Kidney (tissue), 14 donors: Measurements from ENCODE around the gene TSKU. TPM values are rescaled to one million over a fixed set of nuclear protein-coding genes. Genes with fewer than 3 reads are reported as not detected.

Experiments used
- DNase-seq, 5 donors: peaks; one replicate each; pipeline ENCODE4 v3.0.0-alpha.2; 2013 to 2020
- FAIRE-seq: peaks from 2 replicates; lab custom pipeline; 2012; peaks lifted over from hg19 to GRCh38; lab: Jason Lieb, UNC
- H3K27ac ChIP-seq, 2 donors: one replicate each; pipeline ENCODE4 v1.7.0; 2013; ENCODE audit warnings: low read depth in 2 of 2, low read length in 2 of 2, inconsistent platforms in 1 of 2
- H3K27me3 ChIP-seq: one replicate; pipeline ENCODE4 v1.7.1; 2013; ENCODE audit warnings: low read length, inconsistent platforms; ENCODE audit not compliant: control insufficient read depth, insufficient read depth
- H3K36me3 ChIP-seq, 3 donors: one replicate each; pipeline versions ENCODE4 v1.7.0 to v1.7.1; 2013; ENCODE audit warnings: low read length in 3 of 3, control low read depth in 1 of 3, inconsistent platforms in 1 of 3; ENCODE audit not compliant: insufficient read depth in 3 of 3, control insufficient read depth in 2 of 3
- H3K4me1 ChIP-seq, 3 donors: one replicate each; pipeline versions ENCODE4 v1.7.0 to v1.7.1; 2013; ENCODE audit warnings: low read length in 3 of 3, inconsistent platforms in 1 of 3, low read depth in 1 of 3; ENCODE audit not compliant: control insufficient read depth in 2 of 3, insufficient read depth in 2 of 3
- H3K4me3 ChIP-seq, 3 donors: one replicate each; pipeline versions ENCODE4 v1.7.0 to v1.8.1; 2013; ENCODE audit warnings: low read length in 3 of 3, control low read depth in 1 of 3, inconsistent platforms in 1 of 3
- H3K9ac ChIP-seq, 3 donors: one replicate each; pipeline versions ENCODE4 v1.7.0 to v1.7.1; 2013; ENCODE audit warnings: low read length in 3 of 3, control low read depth in 1 of 3, inconsistent platforms in 1 of 3
- H3K9me3 ChIP-seq, 3 donors: one replicate each; pipeline versions ENCODE4 v1.7.0 to v1.7.1; 2013; ENCODE audit warnings: low read length in 3 of 3, control low read depth in 1 of 3, inconsistent platforms in 1 of 3; ENCODE audit not compliant: control insufficient read depth in 2 of 3, insufficient read depth in 1 of 3
- CTCF ChIP-seq: IDR thresholded peaks from 3 replicates; pipeline ENCODE4 v1.5.1; 2012; ENCODE audit warnings: mild to moderate bottlenecking, moderate library complexity, borderline replicate concordance; ENCODE audit not compliant: insufficient read depth; ENCODE audit errors: extremely low read depth
- intact Hi-C: fragments of 100-400 bp; cut with DNase I; formaldehyde crosslinking; loops from one replicate; pipeline ENCODE4 v1.11.1; 2022
- polyA plus RNA-seq: library from polyadenylated mRNA; stranded (reverse); fragments of 350-450 nt; fragmentation: Illumina TruSeq; extraction: RNeasy Lipid Tissue Mini Kit (QIAGEN cat#74804); gene quantifications from one replicate; pipeline ENCODE4 v1.2.3, GENCODE V29; 2014; ENCODE audit warnings: low read depth, low replicate concordance; ENCODE audit not compliant: insufficient read depth
- total RNA-seq: library from RNA; stranded (reverse); fragmentation: NEBNext Ultra II Directional; extraction: Animal tissue kit (Norgen Biotek cat#: 25700); gene quantifications from one replicate; pipeline ENCODE4 v1.2.1, GENCODE V29; 2021
- donor health status: control.
- donor health status: control.
- donor health status: control.
- donor health status: control.
- donor health status: control.
- donor health status: DM: yes; HTN: yes; CAD: no.
- donor health status: Normal renal cell carcinoma (clear cell type).

TSKU gene
- total and polyA plus RNA-seq, 2 donors from 2014 or later, result 27.3 to 41.0 TPM

GRCh38 chr11:76803023-76803422 is 19.9 kb downstream of the TSKU start:
- Histone ChIP-seq H3K27ac (no peak overlapping the region), H3K36me3 (no peaks in the 10 kb centered on the region), H3K4me3 (no peak overlapping the region), H3K27me3 (no peaks in the 10 kb centered on the region), H3K4me1 (peaks cover 0 to 13% (median 6%) of the 10 kb centered on the region in 3 donors), H3K9ac (no peak overlapping the region), H3K9me3 (no peaks in the 10 kb centered on the region)
- DNase-seq (peak in 1 of 5 donors; percentile 3), FAIRE-seq (no peak)
- no peak for TF ChIP-seq CTCF
- intact Hi-C loops, result no loop called here

GRCh38 chr11:76803811-76804600 is 20.9 kb downstream of the TSKU start:
- no peak overlapping the region for H3K9ac ChIP-seq
- no peaks in the 10 kb centered on the region for H3K27me3 ChIP-seq
- no peaks in the 10 kb centered on the region for H3K9me3 ChIP-seq
- H3K36me3 ChIP-seq, result no peaks in the 10 kb centered on the region
- intact Hi-C loops, result no loop called here
- DNase-seq (peak in 1 of 5 donors; percentile 6), FAIRE-seq (no peak)
- no peak for TF ChIP-seq CTCF
- no peak overlapping the region for H3K27ac ChIP-seq
- H3K4me3 ChIP-seq, result no peak overlapping the region
- peaks cover 0 to 8% (median 6%) of the 10 kb centered on the region in 3 donors for H3K4me1 ChIP-seq

GRCh38 chr11:76805206-76805913 is 22.2 kb downstream of the TSKU start:
- peaks cover 0 to 5% (median 3%) of the 10 kb centered on the region in 3 donors for H3K4me1 ChIP-seq
- no peak for FAIRE-seq
- intact Hi-C loops, result no loop called here

More at GRCh38 chr11:76805206-76805913, 22.2 kb downstream of the TSKU start:
- no peak for DNase-seq
- no peaks in the 10 kb centered on the region for H3K36me3 ChIP-seq
- no peaks in the 10 kb centered on the region for H3K27me3 ChIP-seq
- H3K4me3 ChIP-seq, result no peak overlapping the region
- no peak for TF ChIP-seq CTCF
- no peaks in the 10 kb centered on the region for H3K9me3 ChIP-seq
- H3K27ac ChIP-seq, result no peak overlapping the region
- H3K9ac ChIP-seq, result no peak overlapping the region
